Activated T-helper 2 cell treated with anti-CD3 and anti-CD28 coated beads, Interferon-gamma antibody, Interleukin-2, Interleukin-4, amounts not matched to agents 10 μg/mL and 5 μg/mL and 100 μg/mL, durations not matched to agents 14 hours and 24 hours and 36 hours (primary cell): Measurements from ENCODE around the gene LMTK2. TPM values are rescaled to one million over a fixed set of nuclear protein-coding genes. Genes with fewer than 3 reads are reported as not detected.

Source experiments
- DNase-seq: peaks from one replicate; pipeline ENCODE4 v3.0.0; 2021; ENCODE audit warnings: low spot score
- H3K27ac Mint-ChIP-seq: one replicate; pipeline ENCODE4 v1.8.0; 2021; ENCODE audit warnings: mixed read lengths
- H3K27me3 Mint-ChIP-seq: one replicate; pipeline ENCODE4 v1.8.0; 2021; ENCODE audit warnings: low read depth, mixed read lengths
- H3K36me3 Mint-ChIP-seq: one replicate; pipeline ENCODE4 v1.8.0; 2021; ENCODE audit warnings: low read depth, mixed read lengths
- H3K4me1 Mint-ChIP-seq: one replicate; pipeline ENCODE4 v1.8.0; 2021; ENCODE audit warnings: low read depth, mixed read lengths
- H3K4me3 Mint-ChIP-seq: one replicate; pipeline ENCODE4 v1.8.0; 2021; ENCODE audit warnings: low read depth, mild to moderate bottlenecking, moderate library complexity, mixed read lengths
- H3K9me3 Mint-ChIP-seq: one replicate; pipeline ENCODE4 v1.8.0; 2021; ENCODE audit warnings: mixed read lengths
- intact Hi-C: fragments of 100-400 bp; cut with micrococcal nuclease; formaldehyde crosslinking; loops from one replicate; pipeline ENCODE4 v1.15.1; 2023
- total RNA-seq: library from RNA; stranded (reverse); gene quantifications from 2 replicates; pipeline ENCODE4 v1.2.3, GENCODE V29; 2022

LMTK2 gene
- total RNA-seq, 1 donor from 2014 or later: 14.7 TPM

GRCh38 chr7:98254951-98255610, 148.4 kb downstream of the LMTK2 start:
- Mint-ChIP-seq H3K27ac (peak overlapping the region; percentile 89), H3K4me1 (peaks cover 32% of the 10 kb centered on the region), H3K27me3 (no peaks in the 10 kb centered on the region), H3K9me3 (no peaks in the 10 kb centered on the region), H3K36me3 (peaks cover 33% of the 10 kb centered on the region), H3K4me3 (peak overlapping the region; percentile 18)
- peak; percentile 32 for DNase-seq
- intact Hi-C loops: loop anchor here (5.0 kb wide), 2 partner anchors 148 to 283 kb away; partner anchors contain the start of gene LMTK2

GRCh38 chr7:98256431-98256830, 149.8 kb downstream of the LMTK2 start:
- intact Hi-C loops: no loop called here
- Mint-ChIP-seq H3K4me1 (peaks cover 26% of the 10 kb centered on the region), H3K27ac (no peak overlapping the region), H3K4me3 (no peak overlapping the region), H3K27me3 (no peaks in the 10 kb centered on the region), H3K36me3 (peaks cover 36% of the 10 kb centered on the region), H3K9me3 (no peaks in the 10 kb centered on the region)
- no peak for DNase-seq

DNA sequence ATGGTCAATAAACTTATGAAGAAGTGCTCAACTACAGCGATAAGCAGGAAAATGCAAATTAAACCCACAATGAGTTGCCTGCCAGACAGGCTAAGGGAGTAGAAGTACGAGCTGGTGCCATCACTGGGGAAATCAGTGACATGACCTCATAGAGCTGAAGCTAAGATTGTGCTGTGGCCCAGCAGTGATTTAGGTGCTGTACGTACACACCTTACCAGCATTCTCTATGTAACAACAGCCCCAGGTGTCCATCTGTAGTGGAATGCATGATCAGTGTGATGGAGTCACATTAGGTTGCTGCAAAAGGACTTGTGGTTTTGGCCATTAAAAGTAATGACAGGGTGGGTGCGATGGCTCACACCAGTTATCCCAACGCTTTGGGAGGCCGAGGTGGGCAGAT, 151.0 kb downstream of the LMTK2 start:
- no peak overlapping the region for H3K4me3 Mint-ChIP-seq
- peaks cover 47% of the 10 kb centered on the region for H3K36me3 Mint-ChIP-seq
- no peak overlapping the region for H3K27ac Mint-ChIP-seq
- H3K27me3 Mint-ChIP-seq: no peaks in the 10 kb centered on the region
- intact Hi-C loops: no loop called here
- DNase-seq: no peak
- no peaks in the 10 kb centered on the region for H3K9me3 Mint-ChIP-seq
- H3K4me1 Mint-ChIP-seq: peaks cover 25% of the 10 kb centered on the region

Other genes starting within 250 kb of the LMTK2 start
- 63.4 and 64.5 TPM in 2 replicates for gene ASNS, start 234.5 kb upstream of the LMTK2 start, total RNA-seq
- not detected in 2 replicates for gene OCM2, start 116.7 kb upstream of the LMTK2 start, total RNA-seq
- 0.41 and 0.80 TPM in 2 replicates for gene BHLHA15, start 104.6 kb downstream of the LMTK2 start, total RNA-seq
- gene TECPR1, start 145.4 kb downstream of the LMTK2 start, total RNA-seq: 45.4 and 45.8 TPM in 2 replicates
- 63.6 and 67.6 TPM in 2 replicates for gene BRI3, start 174.8 kb downstream of the LMTK2 start, total RNA-seq